ENCODE measurements around the gene SALL4.
"Not testable (repeated sequence)": the region's sequence is repeated elsewhere in the genome, so short reads cannot be mapped to it uniquely, and the experiment has no call there.

The SALL4 gene

DNA sequence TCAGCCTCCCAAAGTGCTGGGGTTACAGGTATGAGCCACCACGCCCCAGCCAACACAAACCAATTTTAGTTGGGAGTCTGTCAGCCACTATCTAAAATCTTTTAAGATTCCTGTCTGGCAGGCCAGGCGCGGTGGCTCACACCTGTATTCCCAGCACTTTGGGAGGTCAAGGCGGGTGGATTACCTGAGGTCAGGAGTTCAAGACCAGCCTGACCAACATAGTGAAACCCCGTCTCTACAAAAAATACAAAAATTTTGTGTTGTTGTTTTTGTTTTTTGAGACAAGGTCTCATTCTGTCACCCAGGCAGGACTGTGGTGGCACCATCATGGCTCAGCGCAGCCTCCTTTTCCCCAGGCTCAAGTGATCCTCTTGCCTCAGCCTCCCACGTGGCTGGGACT, 62.0 kb downstream of the SALL4 start:
- not testable (repeated sequence) for H3K27ac ChIP-seq (ENCODE audit: low read depth, low read length); H3K79me2 ChIP-seq (ENCODE audit: control insufficient read depth, insufficient read depth, low read length, poor library complexity); H3K36me3 ChIP-seq (ENCODE audit: control insufficient read depth in 1 of 2, insufficient read depth in 2 of 2, low read length in 2 of 2); H2BK5ac ChIP-seq (ENCODE audit: low read depth, low read length, poor library complexity); H2BK12ac ChIP-seq (ENCODE audit: low read length); H3K4ac ChIP-seq (ENCODE audit: low read depth, low read length); H3K9ac ChIP-seq (ENCODE audit: low read length); H3K23ac ChIP-seq (ENCODE audit: low read length); H3K4me1 ChIP-seq (ENCODE audit: control insufficient read depth in 1 of 2, insufficient read depth in 2 of 2, low read length in 2 of 2); H3K27me3 ChIP-seq (ENCODE audit: insufficient read depth, low read length); H3K4me3 ChIP-seq (ENCODE audit: low read depth, low read length); H4K12ac ChIP-seq (ENCODE audit: low read depth, low read length); H3K79me1 ChIP-seq (ENCODE audit: low read length); H3K4me2 ChIP-seq (ENCODE audit: low read length); DNase-seq; H2BK120ac ChIP-seq (ENCODE audit: insufficient read depth, low read length, poor library complexity); H2AK5ac ChIP-seq (ENCODE audit: low read length); H3K18ac ChIP-seq (ENCODE audit: low read length); H2AFZ ChIP-seq (ENCODE audit: insufficient read depth, low read length, poor library complexity); H3K9me3 ChIP-seq (ENCODE audit: insufficient read depth, low read depth, low read length); H4K8ac ChIP-seq (ENCODE audit: low read depth, low read length); H3K14ac ChIP-seq (ENCODE audit: low read length); H4K91ac ChIP-seq (ENCODE audit: low read depth, low read length)
- no CpG with 5 or more reads among the region's 7 CpGs for WGBS (ENCODE audit: extremely low coverage, insufficient coverage, insufficient read length)

DNA sequence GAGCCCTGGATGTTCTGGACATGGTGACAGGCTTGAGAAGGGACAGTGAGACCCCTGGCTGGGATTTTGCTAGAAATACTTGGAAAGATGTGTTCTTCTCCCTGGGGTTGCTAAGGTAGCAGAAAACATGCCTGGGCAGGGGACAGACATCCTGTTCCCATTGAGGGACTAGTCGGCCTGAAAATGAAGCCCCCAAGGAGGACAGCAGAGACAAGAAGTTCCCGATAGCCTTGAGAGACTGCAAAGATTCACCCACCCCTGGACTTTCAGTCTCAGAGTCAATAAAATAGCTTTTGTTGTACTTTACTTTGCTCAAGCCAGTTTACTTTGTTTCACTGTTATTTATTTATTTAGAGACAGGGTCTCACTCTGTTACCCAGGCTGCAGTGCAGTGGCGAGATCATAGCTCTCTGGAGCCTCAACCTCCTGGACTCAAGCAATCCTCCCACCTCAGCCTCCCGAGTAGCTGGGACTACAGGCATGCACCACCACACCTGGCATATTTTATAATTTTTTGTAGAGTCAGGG, 62.5 kb downstream of the SALL4 start:
- Histone ChIP-seq H3K14ac (ENCODE audit: low read length) (no peak overlapping the region), H3K27me3 (ENCODE audit: insufficient read depth, low read length) (no peaks in the 10 kb centered on the region), H2BK120ac (ENCODE audit: insufficient read depth, low read length, poor library complexity) (no peak overlapping the region), H3K9me3 (ENCODE audit: insufficient read depth, low read depth, low read length) (no peaks in the 10 kb centered on the region), H4K8ac (ENCODE audit: low read depth, low read length) (no peak overlapping the region), H2BK5ac (ENCODE audit: low read depth, low read length, poor library complexity) (no peak overlapping the region), H2BK12ac (ENCODE audit: low read length) (no peak overlapping the region), H4K12ac (ENCODE audit: low read depth, low read length) (no peak overlapping the region), H3K79me1 (ENCODE audit: low read length) (no peaks in the 10 kb centered on the region), H3K4me2 (ENCODE audit: low read length) (no peak overlapping the region), H3K4me3 (ENCODE audit: low read depth, low read length) (no peak overlapping the region), H3K36me3 (ENCODE audit: control insufficient read depth in 1 of 2, insufficient read depth in 2 of 2, low read length in 2 of 2) (no peaks in the 10 kb centered on the region), H3K4me1 (ENCODE audit: control insufficient read depth in 1 of 2, insufficient read depth in 2 of 2, low read length in 2 of 2) (no peaks in the 10 kb centered on the region), H2AK5ac (ENCODE audit: low read length) (no peak overlapping the region), H3K9ac (ENCODE audit: low read length) (no peak overlapping the region), H3K23ac (ENCODE audit: low read length) (no peak overlapping the region), H3K79me2 (ENCODE audit: control insufficient read depth, insufficient read depth, low read length, poor library complexity) (no peaks in the 10 kb centered on the region), H4K91ac (ENCODE audit: low read depth, low read length) (no peak overlapping the region), H3K27ac (ENCODE audit: low read depth, low read length) (no peak overlapping the region), H3K18ac (ENCODE audit: low read length) (no peak overlapping the region), H3K4ac (ENCODE audit: low read depth, low read length) (no peak overlapping the region), H2AFZ (ENCODE audit: insufficient read depth, low read length, poor library complexity) (no peak overlapping the region)
- WGBS (ENCODE audit: extremely low coverage, insufficient coverage, insufficient read length) = no CpG with 5 or more reads among the region's 4 CpGs
- no peak for DNase-seq

DNA sequence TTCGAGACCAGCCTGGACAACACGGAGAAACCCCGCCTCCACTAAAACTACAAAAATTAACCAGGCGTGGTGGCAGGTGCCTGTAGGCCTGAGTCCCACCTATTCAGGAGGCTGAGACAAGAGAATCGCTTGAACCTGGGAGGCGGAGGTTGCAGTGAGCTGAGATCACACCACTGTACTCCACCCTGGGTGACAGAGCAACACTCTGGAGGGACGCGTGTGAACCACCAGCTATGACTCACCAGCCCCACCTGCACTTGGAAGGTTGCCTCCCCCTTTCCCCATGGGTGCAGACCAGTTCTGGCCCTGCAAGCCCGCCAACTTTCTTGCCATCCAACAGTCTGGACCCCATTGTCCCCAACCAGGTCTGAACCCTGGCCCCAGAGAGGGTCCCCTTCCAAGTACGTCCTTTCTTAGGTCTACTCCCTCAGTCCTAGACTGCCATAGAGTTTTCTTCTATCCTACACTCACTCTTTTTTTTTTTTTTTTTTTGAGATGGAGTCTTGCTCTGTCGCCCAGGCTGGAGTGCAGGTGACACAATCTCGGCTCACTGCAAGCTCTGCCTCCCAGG, 63.4 kb downstream of the SALL4 start:
- no peak overlapping the region for H3K4ac ChIP-seq (ENCODE audit: low read depth, low read length)

DNA sequence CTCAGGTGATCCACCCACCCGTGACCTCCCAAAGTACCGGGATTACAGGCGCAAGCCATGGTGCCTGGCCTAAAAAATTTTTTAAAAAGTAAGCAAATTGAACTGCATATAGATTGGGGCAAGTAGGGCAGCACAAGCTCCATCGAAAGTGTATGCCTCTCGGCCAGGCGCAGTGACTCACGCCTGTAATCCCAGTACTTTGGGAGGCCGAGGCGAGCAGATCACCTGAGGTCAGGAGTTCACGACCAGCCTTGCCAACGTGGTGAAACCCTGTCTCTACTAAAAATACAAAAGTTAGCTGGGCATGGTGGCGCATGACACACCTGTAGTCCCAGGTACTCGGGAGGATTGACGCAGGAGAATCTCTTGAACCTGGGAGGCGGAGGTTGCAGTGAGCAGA, 64.1 kb downstream of the SALL4 start:
- H4K91ac ChIP-seq (ENCODE audit: low read depth, low read length); H3K4me3 ChIP-seq (ENCODE audit: low read depth, low read length); H3K18ac ChIP-seq (ENCODE audit: low read length); H3K23ac ChIP-seq (ENCODE audit: low read length); H2BK5ac ChIP-seq (ENCODE audit: low read depth, low read length, poor library complexity); H2BK12ac ChIP-seq (ENCODE audit: low read length); H3K4me2 ChIP-seq (ENCODE audit: low read length); H3K4me1 ChIP-seq (ENCODE audit: control insufficient read depth in 1 of 2, insufficient read depth in 2 of 2, low read length in 2 of 2); H2AK5ac ChIP-seq (ENCODE audit: low read length); H2AFZ ChIP-seq (ENCODE audit: insufficient read depth, low read length, poor library complexity); H4K12ac ChIP-seq (ENCODE audit: low read depth, low read length); H3K27me3 ChIP-seq (ENCODE audit: insufficient read depth, low read length); H3K9ac ChIP-seq (ENCODE audit: low read length); H2BK120ac ChIP-seq (ENCODE audit: insufficient read depth, low read length, poor library complexity); H3K27ac ChIP-seq (ENCODE audit: low read depth, low read length); H3K9me3 ChIP-seq (ENCODE audit: insufficient read depth, low read depth, low read length); H4K8ac ChIP-seq (ENCODE audit: low read depth, low read length); H3K79me1 ChIP-seq (ENCODE audit: low read length); DNase-seq; H3K79me2 ChIP-seq (ENCODE audit: control insufficient read depth, insufficient read depth, low read length, poor library complexity); H3K14ac ChIP-seq (ENCODE audit: low read length); H3K36me3 ChIP-seq (ENCODE audit: control insufficient read depth in 1 of 2, insufficient read depth in 2 of 2, low read length in 2 of 2); H3K4ac ChIP-seq (ENCODE audit: low read depth, low read length): not testable (repeated sequence)
- no CpG with 5 or more reads among the region's 15 CpGs for WGBS (ENCODE audit: extremely low coverage, insufficient coverage, insufficient read length)

More for the DNA sequence above, 63.4 kb downstream of the SALL4 start:
- no CpG with 5 or more reads among the region's 12 CpGs for WGBS (ENCODE audit: extremely low coverage, insufficient coverage, insufficient read length)
- Histone ChIP-seq H3K27me3 (ENCODE audit: insufficient read depth, low read length) (no peaks in the 10 kb centered on the region), H3K79me2 (ENCODE audit: control insufficient read depth, insufficient read depth, low read length, poor library complexity) (no peaks in the 10 kb centered on the region), H3K23ac (ENCODE audit: low read length) (no peak overlapping the region), H2BK5ac (ENCODE audit: low read depth, low read length, poor library complexity) (no peak overlapping the region), H3K4me2 (ENCODE audit: low read length) (no peak overlapping the region), H3K18ac (ENCODE audit: low read length) (no peak overlapping the region), H3K79me1 (ENCODE audit: low read length) (no peaks in the 10 kb centered on the region), H3K27ac (ENCODE audit: low read depth, low read length) (no peak overlapping the region), H3K4me3 (ENCODE audit: low read depth, low read length) (no peak overlapping the region), H2BK12ac (ENCODE audit: low read length) (no peak overlapping the region), H3K9me3 (ENCODE audit: insufficient read depth, low read depth, low read length) (no peaks in the 10 kb centered on the region), H2AFZ (ENCODE audit: insufficient read depth, low read length, poor library complexity) (no peak overlapping the region), H3K4me1 (ENCODE audit: control insufficient read depth in 1 of 2, insufficient read depth in 2 of 2, low read length in 2 of 2) (no peaks in the 10 kb centered on the region), H3K14ac (ENCODE audit: low read length) (no peak overlapping the region), H4K8ac (ENCODE audit: low read depth, low read length) (no peak overlapping the region), H3K36me3 (ENCODE audit: control insufficient read depth in 1 of 2, insufficient read depth in 2 of 2, low read length in 2 of 2) (no peaks in the 10 kb centered on the region), H4K91ac (ENCODE audit: low read depth, low read length) (no peak overlapping the region), H3K9ac (ENCODE audit: low read length) (no peak overlapping the region), H2AK5ac (ENCODE audit: low read length) (no peak overlapping the region), H4K12ac (ENCODE audit: low read depth, low read length) (no peak overlapping the region), H2BK120ac (ENCODE audit: insufficient read depth, low read length, poor library complexity) (no peak overlapping the region)
- no peak for DNase-seq

Data from trophoblast cell (in vitro differentiated cells and primary cell).